Endothelial cell of umbilical vein (primary cell): ENCODE data around the gene TSPAN13.

ENCODE experiments used
- CTCF ChIP-seq, 2 donors: IDR thresholded peaks; 1 replicate in 1 of 2; 2 replicates in 1 of 2; pipeline ENCODE4 v1.5.1; 2011; ENCODE audit warnings: low read length in 2 of 2, mild to moderate bottlenecking in 2 of 2, moderate library complexity in 2 of 2, control low read depth in 1 of 2, inconsistent platforms in 1 of 2, low read depth in 1 of 2; ENCODE audit not compliant: insufficient read depth in 1 of 2; ENCODE audit errors: extremely low read depth in 1 of 2
- EZH2 ChIP-seq: IDR thresholded peaks from 2 replicates; pipeline ENCODE4 v1.6.1; 2012; ENCODE audit warnings: borderline replicate concordance, low read depth, mild to moderate bottlenecking, moderate library complexity, low read length, inconsistent platforms; ENCODE audit not compliant: severe bottlenecking
- FOS ChIP-seq: IDR thresholded peaks from 2 replicates; pipeline ENCODE4 v1.6.1; 2011; ENCODE audit warnings: mild to moderate bottlenecking, low read length, moderate library complexity, borderline replicate concordance; ENCODE audit not compliant: insufficient read depth
- MYC ChIP-seq: IDR thresholded peaks from one replicate; pipeline ENCODE4 v1.6.1; 2011; ENCODE audit warnings: mild to moderate bottlenecking, low read depth, low read length
- POLR2A ChIP-seq: IDR thresholded peaks from 2 replicates; pipeline ENCODE4 v1.6.1; 2012; ENCODE audit warnings: low read depth, mild to moderate bottlenecking, control low read depth, low read length
- POLR2AphosphoS5 ChIP-seq: IDR thresholded peaks from 2 replicates; pipeline ENCODE4 v1.6.1; 2012; ENCODE audit warnings: low read depth, mild to moderate bottlenecking, control low read depth, low read length, moderate library complexity; ENCODE audit not compliant: insufficient read depth
- TF ChIP-seq, protein P1 (sequence below): IDR thresholded peaks from 2 replicates; pipeline ENCODE4 v1.6.1; 2011; ENCODE audit not compliant: insufficient read depth, insufficient read length

DNA sequence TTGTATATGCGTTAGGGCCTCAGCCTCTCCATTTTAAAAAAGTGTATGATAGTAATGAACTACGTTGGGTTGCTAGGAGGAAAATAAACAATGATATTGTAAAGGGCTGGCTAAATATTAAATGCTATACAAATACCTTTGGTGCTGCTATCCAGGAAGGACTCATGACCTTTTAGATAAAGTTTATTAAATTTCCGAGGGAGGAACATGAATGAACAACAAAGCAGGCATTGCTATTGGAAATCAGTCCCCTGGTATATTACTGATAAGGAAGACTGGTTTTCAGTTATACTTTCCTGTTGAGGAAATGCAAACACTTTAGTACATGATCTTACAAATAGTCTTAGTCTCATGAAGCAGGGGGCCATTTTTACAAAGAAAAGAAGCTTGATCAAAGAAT, 68.5 kb downstream of the TSPAN13 start:
- TF ChIP-seq POLR2AphosphoS5 (no peak), CTCF (IDR thresholded peaks at IDR 0.05; ENCODE audit: extremely low read depth in 1 of 2, insufficient read depth in 1 of 2, low read depth in 1 of 2, low read length in 2 of 2) (no peak), POLR2A (no peak), EZH2 (no peak), FOS (no peak), MYC (no peak)
- TF ChIP-seq, protein P1, sequence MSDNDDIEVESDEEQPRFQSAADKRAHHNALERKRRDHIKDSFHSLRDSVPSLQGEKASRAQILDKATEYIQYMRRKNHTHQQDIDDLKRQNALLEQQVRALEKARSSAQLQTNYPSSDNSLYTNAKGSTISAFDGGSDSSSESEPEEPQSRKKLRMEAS: no peak
